ENCODE measurements around the gene ACAA1. TPM values are rescaled to one million over a fixed set of nuclear protein-coding genes. Genes with fewer than 3 reads are reported as not detected.

Gene ACAA1, protein sequence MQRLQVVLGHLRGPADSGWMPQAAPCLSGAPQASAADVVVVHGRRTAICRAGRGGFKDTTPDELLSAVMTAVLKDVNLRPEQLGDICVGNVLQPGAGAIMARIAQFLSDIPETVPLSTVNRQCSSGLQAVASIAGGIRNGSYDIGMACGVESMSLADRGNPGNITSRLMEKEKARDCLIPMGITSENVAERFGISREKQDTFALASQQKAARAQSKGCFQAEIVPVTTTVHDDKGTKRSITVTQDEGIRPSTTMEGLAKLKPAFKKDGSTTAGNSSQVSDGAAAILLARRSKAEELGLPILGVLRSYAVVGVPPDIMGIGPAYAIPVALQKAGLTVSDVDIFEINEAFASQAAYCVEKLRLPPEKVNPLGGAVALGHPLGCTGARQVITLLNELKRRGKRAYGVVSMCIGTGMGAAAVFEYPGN
- total RNA-seq, result 49.4 and 49.7 TPM in 2 replicates

DNA sequence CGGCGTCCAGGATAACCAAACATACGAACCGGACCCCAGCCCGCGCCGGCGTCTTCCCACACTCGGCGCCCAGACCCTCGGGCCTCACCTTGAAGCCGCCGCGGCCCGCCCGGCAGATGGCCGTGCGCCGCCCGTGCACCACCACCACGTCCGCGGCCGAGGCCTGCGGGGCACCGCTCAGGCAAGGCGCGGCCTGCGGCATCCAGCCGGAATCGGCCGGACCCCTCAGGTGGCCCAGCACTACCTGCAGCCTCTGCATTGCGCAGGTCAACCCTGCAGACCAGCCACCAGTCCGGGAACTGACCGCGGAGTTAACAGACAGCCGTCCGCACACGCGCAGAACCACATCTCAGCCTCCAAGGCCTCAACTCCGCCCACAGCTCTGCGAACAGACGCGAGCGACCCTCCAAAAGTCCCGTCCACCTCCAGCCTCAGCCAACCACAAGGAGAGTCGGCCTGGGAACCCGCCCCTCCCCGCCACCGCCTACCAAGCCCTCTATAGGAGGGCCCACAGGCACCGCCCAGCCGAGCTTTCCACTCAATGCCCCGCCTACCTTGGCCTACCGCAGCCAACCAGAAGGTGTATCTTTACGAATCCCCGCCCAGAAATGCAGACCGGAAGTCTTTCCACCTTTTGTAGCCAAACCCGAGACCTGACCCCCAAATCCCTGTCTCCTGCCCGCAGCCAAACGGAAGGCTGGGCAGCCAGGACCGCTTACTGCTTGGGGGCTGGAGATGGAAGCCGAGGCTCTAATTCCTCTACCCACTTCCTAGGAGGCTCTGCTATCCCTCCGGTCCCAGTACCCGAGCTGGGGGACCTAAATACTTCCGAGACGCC is at the start of gene ACAA1:
TSS of gene ACAA1 (minus strand) at position 351 of the 838 bp plus-strand sequence. CDS start at position 259, 92 bp downstream.

DNA sequence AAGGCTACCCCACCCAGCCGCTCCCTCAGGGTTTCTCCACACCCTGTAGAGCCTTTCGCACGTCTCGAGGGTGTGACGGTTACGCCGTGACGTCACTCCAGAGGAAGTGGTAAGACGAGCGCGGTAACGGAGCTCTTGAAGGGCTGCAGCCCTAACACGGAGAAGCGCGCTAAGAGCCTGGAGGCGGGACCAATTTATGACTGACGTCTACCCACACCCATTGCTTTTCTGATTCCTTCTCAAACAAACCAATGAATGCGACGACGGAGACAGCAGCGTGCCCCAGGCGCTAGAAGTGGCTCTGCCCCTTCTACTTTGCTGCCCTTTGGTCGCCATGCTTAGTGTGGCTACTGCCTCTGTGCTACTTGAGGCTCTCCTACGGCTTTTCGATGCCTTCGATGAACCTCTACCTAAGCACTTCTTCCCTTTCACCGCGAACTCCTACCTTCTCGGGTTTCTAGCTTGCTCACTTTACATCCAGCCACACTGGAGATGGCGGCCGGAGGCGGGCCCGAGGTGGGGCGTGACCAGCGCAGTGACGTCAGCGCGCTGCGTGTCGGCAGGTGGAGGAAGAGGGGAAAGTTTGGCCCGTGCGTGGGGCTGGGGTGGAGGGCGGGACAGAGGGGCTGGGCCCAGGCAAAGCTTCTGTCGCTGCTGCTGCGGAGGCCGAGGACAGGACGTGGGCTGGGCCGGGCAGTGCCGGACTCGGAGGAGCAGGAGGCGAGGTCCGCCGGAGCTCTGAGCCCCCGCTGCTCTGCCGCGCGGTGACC is 28.2 kb upstream of the ACAA1 start, which contains the start of gene OXSR1:
TSS of gene OXSR1 (plus strand) at position 586 of the 770 bp plus-strand sequence. CDS start 340 bp downstream, outside the sequence.

GRCh38 chr3:38138349-38139190 is 1.6 kb upstream of the ACAA1 start, which contains the start of gene MYD88:
Gene MYD88 (plus strand): TSS chr3:38138661. CDS start chr3:38138701, 40 bp downstream.

Other genes starting within 250 kb of the ACAA1 start
- gene VILL, start 146.3 kb downstream of the ACAA1 start, total RNA-seq, result 4.2 and 4.3 TPM in 2 replicates
- gene PLCD1, start 107.5 kb downstream of the ACAA1 start, total RNA-seq, result 11.5 and 12.6 TPM in 2 replicates
- gene DLEC1, start 97.9 kb downstream of the ACAA1 start, total RNA-seq, result not detected in 2 replicates
- 38.0 and 45.5 TPM in 2 replicates for gene MYD88, start 1.5 kb upstream of the ACAA1 start, total RNA-seq
- 20.0 and 20.6 TPM in 2 replicates for gene OXSR1, start 28.4 kb upstream of the ACAA1 start, total RNA-seq
- 0.07 TPM in 1 of 2 replicates, not detected in the other for gene SLC22A13, start 128.7 kb upstream of the ACAA1 start, total RNA-seq
- not detected in 2 replicates for gene SLC22A14, start 145.2 kb upstream of the ACAA1 start, total RNA-seq
- 1.9 and 4.4 TPM in 2 replicates for gene XYLB, start 209.7 kb upstream of the ACAA1 start, total RNA-seq

Data from mammary microvascular endothelial cell (primary cell).